Fibroblast of skin of right quadriceps (primary cell): ENCODE data around the gene SUMF1.

ENCODE experiments used
- DNase-seq: peaks from one replicate; pipeline ENCODE4 v3.0.0-alpha.2; 2013

The SUMF1 gene

DNA sequence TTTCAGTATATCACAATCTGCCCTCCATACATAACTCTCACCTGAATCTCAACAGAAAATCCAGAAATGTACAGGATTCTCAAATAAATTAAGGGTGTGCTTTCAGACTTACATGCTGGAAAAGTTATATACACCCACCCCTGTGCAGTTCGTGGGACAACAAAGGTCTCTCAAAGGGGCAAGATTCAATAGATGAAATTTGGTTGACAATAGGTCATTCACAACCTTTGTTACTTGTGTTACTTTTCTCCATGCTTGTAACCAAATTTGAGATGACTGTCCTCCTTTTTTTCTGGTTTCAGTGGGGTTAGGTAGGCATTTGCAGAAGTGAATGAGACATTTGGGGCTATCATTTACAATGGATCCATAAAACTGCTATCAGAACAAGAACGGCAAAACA lies 91.2 kb downstream of the SUMF1 start:
- DNase-seq = no peak

DNA sequence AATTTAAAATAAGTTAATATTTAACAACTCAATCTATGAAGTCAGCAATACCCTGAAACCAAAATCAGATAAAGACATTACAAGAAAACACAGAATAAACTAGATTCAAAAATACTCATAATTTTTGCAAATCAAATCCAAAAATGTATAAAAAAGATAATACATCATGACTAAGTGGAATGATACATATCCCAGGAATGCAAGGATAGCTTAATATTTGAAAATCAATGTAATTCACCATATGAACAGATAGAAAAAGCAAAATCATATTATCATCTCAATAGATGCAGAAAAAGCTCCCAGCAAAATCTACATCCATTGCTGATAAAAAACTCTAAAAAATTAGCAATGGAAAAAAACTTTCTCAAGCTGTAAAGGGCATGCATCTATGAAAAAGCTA lies 93.4 kb downstream of the SUMF1 start:
- no peak for DNase-seq

DNA sequence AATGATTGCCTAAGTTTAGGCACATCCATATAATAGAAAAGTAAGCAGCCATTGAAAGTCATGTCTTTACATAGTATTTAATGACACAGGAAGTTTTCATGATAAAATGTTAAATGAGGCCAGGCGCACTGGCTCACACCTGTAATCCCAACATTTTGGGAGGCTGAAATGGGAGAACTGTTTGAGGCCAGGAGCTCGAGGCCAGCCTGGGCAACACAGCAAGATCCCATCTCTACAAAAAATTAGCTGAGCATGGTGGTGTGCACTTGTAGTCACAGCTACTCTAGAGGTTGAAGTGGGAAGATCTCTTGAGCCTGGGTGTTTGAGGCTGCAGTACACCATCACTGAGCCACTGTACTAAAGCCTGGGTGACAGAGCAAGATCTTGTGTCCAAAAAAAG lies 104.5 kb downstream of the SUMF1 start:
- no peak for DNase-seq

DNA sequence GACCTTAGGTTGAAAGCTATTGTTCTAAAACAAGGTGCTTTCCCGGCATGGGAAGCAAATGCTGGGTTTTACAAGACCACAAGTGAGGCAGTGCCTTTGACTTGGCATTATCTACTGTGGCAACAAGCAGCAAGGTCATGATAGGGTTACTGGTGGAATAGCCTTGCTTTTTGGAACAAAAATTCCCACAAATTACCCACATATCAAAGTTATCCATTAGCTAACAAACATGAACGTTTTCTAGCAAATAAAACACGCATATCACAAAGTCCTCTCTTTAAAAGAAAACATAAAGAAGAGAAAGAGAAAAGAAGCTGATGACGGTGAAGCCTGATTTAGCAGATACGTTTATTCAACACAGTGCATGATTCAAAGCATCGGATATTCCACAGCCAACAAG lies 106.3 kb downstream of the SUMF1 start:
- DNase-seq = no peak

DNA sequence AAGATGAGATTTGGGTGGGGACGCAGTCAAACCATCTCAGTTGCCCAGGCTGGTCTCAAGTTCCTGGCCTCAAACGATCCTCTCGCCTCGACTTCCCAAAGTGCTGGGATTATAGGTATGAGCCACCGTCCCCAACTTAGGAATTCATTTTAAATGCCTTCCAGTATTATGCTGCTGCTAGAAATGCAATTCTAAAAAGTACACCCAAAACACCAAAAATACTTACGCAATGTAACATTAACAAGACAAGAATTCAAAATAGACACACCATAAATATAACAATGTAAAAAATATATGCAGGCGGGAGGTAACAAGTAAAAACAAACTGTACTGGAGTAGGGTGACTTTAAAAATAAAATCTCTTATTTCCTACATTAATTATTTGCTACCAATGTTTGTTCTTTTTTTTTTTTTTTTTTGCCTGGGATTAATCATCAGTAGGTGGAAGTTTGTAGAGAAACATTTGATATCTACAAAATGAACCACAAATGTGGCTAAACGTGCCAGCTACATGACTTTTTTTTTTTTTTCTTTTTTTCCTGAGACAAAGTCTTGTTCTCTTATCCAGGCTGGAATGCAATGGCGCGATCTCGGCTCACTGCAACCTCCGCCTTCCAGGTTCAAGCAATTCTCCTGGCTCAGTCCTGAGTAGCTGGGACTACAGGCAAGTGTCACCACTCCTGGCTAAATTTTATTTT lies 107.1 kb downstream of the SUMF1 start:
- DNase-seq = no peak

DNA sequence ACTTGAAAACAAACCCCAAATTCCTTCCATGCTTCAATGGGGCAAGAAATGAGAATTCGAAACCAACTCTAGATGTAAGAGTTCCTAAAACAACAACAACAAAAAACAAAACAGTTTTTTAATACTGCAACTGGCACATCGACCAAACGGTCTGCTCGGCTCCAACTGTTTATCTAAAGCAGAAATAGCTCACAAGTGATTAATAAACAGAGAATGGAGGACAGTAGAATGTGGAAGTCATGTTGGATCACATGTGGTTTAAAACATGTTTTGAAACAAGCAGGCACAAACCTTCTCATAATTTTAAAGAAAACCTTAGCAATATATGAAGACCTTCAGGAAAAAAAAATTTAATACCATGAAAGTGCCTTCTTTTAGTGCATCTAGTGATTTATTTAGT lies 108.8 kb downstream of the SUMF1 start:
- DNase-seq = no peak

DNA sequence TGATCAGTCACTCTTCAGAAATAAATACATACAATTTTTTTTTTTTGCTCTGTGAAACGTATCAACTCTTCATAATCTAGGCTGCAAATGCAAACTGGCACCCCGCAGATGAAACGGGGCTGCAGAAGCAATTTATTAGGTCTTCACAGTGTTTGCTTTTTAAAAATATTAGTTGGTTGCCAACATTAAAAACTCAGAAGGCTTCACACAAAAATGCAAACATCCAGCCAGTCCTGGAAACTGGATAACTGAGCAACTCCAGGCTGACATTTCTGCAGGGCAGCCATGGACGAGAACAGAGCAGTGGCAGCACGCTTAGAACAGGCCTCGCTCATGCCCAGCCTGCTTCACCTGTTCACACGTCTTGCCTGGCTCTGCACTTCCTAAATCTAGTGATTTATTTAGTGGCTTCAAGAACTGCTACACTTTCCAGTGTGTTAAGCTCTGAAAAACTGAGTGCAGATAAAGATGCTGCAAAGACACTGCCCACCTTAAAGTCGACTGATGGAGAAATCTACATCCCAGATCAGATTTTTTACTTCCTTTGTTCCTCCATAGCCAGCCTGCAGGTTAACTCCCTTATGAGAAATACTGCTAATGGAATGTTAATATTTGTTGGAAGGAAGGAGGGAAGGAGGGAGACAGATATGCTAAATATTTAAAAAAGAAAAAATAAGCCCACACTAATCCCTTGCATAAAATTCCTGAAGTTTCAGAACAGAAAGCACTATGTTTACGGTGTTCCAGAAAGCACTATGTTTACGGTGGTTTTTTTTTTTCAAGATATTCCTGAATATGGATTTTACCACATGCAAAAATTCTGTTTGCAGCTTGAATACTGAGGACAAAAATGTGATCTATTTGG lies 110.3 kb downstream of the SUMF1 start:
- DNase-seq = no peak

DNA sequence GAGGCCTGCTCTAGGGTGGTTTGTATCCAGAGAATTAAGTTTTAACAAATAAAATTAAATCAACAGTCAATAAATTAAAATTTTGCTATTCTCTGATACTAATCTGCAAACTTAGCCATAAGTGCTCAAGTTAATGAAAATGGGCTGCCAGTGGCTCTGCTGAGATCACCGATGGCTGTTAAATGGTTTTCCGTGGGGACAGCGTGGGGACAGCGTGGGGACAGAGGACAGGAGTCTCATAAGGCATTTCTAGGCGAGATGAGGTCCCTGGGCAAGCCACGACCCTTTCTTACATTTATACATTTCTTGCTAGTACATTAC lies 110.9 kb downstream of the SUMF1 start:
- no peak for DNase-seq

DNA sequence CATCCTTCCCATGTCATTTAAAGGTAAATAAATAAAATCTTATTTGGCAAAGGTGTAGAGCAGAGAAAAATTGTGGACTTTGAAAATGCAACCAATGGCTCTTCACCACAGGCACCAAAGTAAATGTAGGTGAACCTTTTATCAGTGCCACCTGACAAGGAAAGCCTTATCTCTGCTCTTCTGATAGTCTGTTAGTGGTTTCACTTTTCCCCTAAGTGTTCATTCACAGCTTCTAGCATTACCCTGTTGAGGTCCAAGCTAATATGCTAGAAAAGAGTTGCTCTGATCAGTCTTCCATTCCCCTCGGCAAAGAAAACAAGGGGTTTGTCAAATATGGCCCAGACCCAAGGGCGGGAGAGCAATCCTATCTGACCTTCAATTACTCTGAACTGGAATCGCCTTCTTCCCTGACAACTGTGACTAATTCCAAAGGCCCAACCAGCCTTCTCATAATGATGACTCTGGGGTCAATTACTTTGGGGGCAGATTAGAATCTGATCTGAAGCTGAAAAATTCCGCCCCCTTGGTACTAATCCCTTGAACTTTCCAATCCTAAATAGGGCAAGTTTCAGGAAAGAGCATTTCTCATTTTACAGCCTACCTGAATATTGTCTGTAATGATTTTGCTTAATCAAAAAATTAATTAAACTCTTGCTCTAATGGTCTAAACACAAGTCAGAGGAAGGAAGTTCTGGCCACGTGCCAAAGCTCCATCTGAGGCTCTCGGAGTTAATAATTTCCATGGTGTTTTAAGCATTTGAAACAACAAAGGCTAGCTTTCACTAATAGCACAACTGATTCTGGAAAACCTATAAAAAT lies 111.5 kb downstream of the SUMF1 start:
- DNase-seq = no peak

DNA sequence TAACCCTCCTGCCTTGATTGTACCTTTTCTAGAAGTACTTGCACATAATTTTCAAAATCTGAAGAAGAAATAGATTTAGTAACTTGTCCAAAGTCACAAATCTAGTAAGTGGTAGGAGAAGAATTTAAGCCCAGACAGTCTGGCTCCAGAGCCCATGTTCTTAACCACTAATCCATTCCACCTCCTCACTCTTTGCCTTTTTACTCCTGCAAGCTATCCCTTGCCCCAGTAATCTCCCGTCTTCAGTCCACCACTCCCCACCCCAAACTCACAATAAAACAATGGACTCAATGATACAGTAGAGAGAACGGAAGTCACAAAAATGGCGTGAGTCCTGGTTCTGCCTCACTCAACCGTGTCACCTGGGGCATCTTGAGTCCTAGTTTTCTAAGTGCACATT lies 115.2 kb downstream of the SUMF1 start:
- DNase-seq = no peak

DNA sequence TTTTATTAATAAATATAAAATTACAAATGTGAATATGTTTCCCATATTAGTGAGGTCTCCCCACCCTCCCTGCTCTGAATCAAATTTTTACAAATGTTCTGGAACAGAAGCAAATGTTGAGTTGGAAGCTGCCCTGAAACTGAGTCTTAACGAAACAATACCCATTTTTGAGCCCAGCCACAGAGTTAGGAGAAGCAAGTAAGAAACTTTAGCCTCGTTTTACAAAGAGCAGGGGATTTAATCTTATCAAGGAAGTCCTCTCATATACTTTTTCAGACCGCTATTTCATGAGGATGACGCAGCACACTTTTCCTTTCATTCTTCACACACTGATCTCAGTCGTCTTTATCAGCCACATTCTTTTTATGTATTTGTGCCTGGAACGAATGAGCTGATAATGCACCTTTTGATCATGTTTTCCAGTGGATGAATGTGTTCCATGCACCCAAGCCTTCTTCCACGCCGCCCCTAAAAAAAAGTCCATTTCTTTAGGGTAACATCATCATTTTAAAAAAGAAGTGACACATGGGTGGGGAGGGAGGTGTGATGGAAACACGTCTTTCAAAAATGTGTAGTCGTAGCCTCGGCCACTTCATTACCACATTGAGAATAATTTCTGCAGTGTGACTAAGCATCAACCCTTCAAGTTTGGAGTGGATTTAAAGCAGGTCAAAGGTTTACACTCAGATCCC lies 115.8 kb downstream of the SUMF1 start:
- DNase-seq = peak; percentile 11

DNA sequence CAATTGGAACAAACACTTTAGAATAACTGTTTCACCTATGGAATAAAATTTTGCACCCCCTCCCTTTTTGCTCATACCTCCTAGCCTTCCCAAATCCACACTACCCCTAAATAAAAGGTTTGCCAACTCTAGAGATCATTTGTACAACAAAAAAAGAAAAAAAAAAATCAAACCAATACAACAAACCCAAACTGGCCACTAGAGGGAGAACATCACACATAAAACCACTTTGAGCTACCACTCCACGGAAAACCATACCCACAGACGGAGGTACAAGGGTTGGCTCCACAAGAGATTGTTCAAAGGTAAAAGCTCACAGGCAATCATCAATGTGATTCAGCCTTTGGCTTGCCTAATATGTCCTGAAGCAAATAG lies 116.3 kb downstream of the SUMF1 start:
- peak; percentile 48 for DNase-seq

DNA sequence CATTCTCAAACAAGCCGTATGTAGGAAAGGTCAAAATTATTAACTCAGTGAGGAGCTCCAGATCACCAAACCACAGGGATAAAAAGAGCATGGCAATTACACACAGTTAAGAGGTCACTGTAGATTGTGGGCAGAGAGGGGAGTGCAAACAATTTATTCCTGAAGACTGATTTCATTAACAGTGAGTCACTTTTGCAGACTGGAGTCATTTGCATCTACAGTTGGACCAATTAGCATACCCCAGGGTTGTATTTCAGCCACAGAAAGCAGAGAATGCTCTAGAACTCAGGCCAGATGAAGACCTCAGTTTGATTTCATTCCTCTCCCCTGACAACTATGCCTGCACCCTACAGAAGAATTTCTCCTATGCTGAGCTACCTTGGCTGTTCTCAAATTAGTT lies 123.8 kb downstream of the SUMF1 start:
- DNase-seq = peak; percentile 70

DNA sequence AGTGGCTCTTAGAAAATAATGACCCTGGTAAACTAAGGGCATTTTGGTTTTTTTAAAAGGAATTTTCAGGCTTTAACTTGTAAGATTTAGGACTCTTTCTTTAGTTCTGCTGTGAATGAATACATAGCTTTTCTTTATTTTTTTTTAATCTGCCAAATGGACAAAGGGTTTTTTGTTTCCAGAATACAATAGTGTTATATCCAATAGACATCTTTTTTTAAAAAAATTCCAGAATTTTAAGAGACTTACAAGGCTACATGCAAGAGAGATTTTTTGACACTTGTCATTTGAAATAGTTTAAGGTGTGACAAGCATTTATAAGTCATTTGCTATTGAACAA lies 125.8 kb downstream of the SUMF1 start:
- DNase-seq = no peak

DNA sequence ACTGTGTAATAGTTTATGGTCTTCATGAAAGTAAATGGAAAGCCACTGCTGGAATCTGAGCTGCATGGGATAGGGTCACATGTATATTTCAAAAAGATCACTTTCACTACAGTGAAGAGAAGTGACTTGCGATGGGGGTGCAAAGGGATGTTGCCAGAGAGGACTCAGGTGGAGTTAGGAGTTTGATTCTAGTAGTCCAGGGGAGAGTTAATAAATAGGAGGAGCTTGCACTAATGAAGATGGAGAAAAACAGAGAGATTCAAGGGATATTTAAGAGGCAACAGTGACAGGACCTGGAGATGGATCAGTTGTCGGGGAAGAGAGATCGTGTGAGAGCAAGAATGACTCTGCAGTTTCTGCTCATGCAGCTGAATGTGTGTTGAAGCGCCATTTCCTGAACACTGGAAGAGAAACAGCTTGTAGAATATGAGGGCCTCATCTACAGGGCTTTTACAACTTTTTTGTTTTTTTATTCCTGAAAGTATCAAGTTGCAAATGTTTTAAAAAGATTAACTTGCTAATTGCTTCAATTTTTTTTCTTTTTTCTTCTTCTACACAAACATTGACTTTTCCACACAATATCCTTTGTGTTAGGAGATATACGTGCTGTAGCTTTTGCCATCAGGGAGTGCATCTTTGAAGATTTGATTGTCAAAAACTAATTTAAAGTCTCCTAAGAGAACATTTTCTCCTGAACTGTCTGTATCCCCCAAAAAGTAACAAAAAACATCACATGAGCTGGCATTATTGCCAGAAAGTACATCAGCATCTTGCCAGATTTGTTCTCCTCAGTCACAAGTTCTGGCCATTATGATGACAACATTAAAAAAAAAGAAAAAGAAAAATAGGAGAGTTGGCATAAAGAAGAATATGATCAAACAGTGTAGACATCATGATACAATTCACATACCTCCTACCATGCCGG lies 126.4 kb downstream of the SUMF1 start:
- DNase-seq = no peak

DNA sequence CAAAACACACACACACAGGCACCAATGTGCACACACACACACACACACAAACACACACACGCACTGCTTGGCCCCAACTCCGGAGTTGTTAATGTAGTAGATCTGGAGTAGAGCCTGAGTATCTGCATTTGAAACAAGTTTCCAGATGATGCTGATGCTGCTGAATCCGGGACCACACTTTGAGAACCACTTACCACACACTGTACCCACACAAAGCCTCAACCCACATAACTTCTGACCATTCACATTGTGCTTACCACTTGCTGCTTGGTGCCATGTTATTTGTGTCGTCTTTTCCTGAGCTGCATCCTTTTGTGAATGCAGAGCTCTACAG lies 127.0 kb downstream of the SUMF1 start:
- DNase-seq = no peak

DNA sequence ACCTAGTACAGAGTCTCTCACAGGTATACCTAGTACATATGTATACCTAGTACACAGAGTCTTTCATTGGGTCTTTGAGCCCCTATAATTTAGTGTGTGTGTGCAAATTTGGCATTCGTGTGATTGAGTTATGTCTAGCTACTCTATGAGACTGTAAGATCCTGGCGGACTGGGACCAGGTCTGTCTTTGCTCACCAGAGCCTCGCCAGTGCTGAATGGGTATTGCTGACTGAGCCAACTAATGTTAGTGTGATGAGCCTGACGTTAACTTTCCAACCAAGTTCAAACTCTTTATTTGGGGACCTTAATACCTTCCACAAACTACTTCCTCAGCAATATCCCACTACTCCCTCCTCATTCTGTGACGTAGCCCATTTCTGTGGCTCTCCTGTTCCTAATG lies 128.3 kb downstream of the SUMF1 start:
- no peak for DNase-seq

DNA sequence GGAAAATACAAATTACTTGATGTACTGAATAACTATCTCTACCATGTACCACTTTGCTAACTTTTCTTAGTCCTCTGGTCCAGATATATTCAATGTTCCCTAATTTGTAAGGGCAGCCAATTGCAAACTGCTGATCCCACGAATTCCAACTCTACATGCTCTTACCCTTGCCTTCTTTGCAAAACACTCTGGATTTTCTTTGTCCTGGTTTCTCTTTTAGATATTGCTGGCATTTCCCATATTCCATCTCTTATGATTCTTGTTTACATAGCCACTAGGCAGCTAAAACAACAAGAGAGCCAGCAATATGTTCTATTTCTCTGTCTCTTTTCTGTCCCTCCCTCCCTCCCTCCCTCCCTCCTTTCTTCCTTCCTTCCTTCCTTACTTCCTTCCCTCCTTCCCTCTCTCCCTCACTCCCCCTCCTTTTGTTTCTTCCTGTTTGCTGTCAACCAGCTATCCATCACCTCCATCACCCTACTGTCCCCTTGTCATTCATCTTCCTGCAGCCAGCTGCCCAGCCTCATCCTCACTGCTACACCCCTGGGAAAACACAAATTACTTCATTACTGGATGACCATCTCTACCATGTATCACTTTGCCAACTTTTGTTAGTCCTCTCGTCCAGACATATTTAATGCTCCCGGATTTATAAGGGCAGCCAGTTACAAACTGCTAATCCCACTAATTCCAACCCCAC lies 130.1 kb downstream of the SUMF1 start:
- no peak for DNase-seq

DNA sequence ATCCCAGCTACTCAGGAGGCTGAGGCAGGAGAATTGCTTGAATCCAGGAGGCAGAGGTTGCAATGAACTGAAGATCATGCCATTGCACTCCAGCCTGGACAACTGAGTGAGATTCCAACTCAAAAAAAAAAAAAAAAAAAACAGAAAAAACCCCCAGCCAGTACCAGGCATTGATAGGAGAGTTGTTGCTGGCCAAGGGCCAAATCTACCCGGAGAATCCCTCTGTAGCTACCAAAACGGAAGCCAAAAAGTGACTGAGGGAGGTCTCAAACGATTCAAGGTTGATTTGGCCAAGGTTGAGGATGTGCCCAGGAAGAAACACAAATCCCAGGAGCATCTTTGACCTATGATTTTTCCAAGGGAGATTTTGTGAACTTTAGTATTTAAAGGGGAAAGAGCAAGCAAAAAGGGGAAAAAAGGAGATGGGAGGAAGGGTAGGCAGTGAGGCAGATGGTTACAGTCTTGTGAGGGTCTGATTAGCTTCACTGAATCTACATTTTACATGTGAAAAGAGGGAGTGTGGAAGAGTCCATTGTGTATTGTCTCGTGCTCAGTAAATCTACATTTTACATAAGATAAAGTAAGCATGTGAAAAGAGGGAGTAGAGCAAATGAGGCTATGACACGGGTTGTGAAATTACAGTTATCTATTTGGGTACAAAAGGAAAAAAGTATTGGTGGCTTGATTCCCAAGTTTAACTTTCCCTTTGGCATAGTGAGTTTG lies 131.1 kb downstream of the SUMF1 start:
- no peak for DNase-seq

DNA sequence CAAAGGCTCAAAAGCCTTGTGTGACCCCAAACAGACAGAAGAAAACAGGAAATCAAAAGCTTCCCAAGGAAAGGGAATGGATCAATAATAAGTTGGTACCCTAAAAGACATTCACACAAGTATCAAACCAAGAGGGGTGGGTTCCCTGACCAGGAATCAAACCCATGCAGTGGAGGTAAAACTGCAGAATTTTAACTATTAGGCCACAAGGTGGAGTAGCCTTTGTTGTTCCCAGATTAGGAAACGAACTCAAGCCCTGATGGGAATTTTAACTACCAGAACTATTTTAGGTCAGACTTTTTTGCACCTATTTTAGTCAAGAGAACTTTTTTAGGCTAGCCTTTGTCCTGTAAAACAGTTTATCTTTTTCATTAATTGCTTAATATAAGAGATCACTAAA lies 132.5 kb downstream of the SUMF1 start:
- no peak for DNase-seq

DNA sequence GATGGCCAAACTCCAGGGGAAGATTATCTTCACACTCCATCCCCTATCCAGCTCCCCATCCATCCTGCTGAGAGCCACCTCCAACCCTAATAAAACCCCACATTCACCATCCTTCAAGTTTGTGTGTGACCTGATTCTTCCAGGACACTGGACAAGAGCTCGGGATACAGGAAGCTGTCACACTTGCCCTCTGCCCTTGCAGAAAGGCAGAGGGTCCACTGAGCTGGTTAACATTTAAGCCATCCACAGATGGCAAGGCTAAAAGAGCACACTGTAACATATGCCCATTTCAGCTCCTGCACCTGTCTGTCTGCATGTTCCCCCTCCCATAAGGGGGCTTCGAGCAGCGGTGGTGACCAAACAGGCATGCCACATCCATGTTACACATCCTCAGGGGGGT lies 134.1 kb downstream of the SUMF1 start:
- no peak for DNase-seq
